ENCODE data around the gene ADPRH. TPM values are rescaled to one million over a fixed set of nuclear protein-coding genes. Genes with fewer than 3 reads are reported as not detected.
A peak's percentile ranks its signal among the peaks of the same experiment; 100 is the strongest.

ADPRH gene
- total RNA-seq, 1 donor from 2014 or later: 1.1 TPM

- Mint-ChIP-seq H3K27ac (ENCODE audit: unreplicated experiment) (peak overlapping the region; percentile 97), H3K36me3 (ENCODE audit: unreplicated experiment) (no peaks in the 10 kb centered on the region), H3K27me3 (ENCODE audit: unreplicated experiment) (no peaks in the 10 kb centered on the region), H3K4me1 (ENCODE audit: low read depth, unreplicated experiment) (peaks cover 12% of the 10 kb centered on the region), H3K9me3 (ENCODE audit: unreplicated experiment) (peaks cover 3% of the 10 kb centered on the region), H3K4me3 (ENCODE audit: unreplicated experiment) (no peak overlapping the region)
- TF ChIP-seq CTCF (IDR thresholded peaks at IDR 0.05; ENCODE audit: partially characterized antibody, unreplicated experiment): no peak
- DNase-seq: no peak
Observed at GRCh38 chr3:119637679-119638477, 58.6 kb downstream of the ADPRH start.

Other genes with a start within 250 kb of the ADPRH start
- 22.8 TPM for gene TMEM39A, start 115.9 kb upstream of the ADPRH start, total RNA-seq (ENCODE audit: unreplicated experiment)
- 17.4 TPM for gene POGLUT1, start 110.5 kb upstream of the ADPRH start, total RNA-seq (ENCODE audit: unreplicated experiment)
- 75.4 TPM for gene TIMMDC1, start 80.9 kb upstream of the ADPRH start, total RNA-seq (ENCODE audit: unreplicated experiment)
- gene CD80, start 19.9 kb upstream of the ADPRH start, total RNA-seq (ENCODE audit: unreplicated experiment): not detected
- gene PLA1A, start 18.4 kb downstream of the ADPRH start, total RNA-seq (ENCODE audit: unreplicated experiment): not detected
- 1.4 TPM for gene POPDC2, start 81.1 kb downstream of the ADPRH start, total RNA-seq (ENCODE audit: unreplicated experiment)
- gene COX17, start 97.9 kb downstream of the ADPRH start, total RNA-seq (ENCODE audit: unreplicated experiment): 38.0 TPM
- 0.59 TPM for gene CFAP91, start 123.5 kb downstream of the ADPRH start, total RNA-seq (ENCODE audit: unreplicated experiment)
- gene NR1I2, start 202.6 kb downstream of the ADPRH start, total RNA-seq (ENCODE audit: unreplicated experiment): not detected

Data from glutamatergic neuron (in vitro differentiated cells).